H4 (cell line): ENCODE measurements around the gene CASZ1. TPM values are rescaled to one million over a fixed set of nuclear protein-coding genes. Genes with fewer than 3 reads are reported as not detected.
A peak's percentile ranks its signal among the peaks of the same experiment; 100 is the strongest.

Experiments
- DNase-seq: peaks from one replicate; pipeline ENCODE4 v3.0.0-alpha.2; 2015; ENCODE audit warnings: low spot score
- total RNA-seq: library from RNA; depleted of rRNA; stranded (reverse); fragments of >200 nt; shearing (Covaris generic); gene quantifications from 2 replicates; pipeline ENCODE4 v1.2.3, GENCODE V29; 2014

The CASZ1 gene
- total RNA-seq, 1 experiment from 2014 or later = 0.17 TPM

- no peak for DNase-seq
Observed at GRCh38 chr1:10774615-10775310, 21.7 kb downstream of the CASZ1 start.

GRCh38 chr1:10773851-10774614, 22.4 kb downstream of the CASZ1 start:
- no peak for DNase-seq

DNA sequence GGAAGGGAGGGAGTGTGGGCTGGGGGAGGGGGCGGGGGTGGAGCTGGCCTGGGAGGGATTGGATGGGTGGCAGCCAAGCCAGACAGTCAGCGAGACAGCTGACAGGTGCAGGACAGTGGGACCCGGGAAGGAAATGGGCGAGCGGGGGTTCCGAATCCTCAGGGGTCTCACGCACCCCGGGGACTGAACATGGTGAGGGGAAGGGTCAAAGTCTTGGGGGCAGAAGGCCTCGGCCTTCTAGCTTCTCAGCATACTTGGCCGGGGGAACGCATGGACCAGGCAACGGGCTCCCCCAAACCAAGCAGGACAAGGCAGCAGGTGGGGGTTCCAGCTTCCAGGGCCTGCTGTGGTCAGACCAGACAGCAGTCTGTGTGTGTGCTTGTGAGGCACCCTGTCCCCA, 23.1 kb downstream of the CASZ1 start:
- no peak for DNase-seq

DNA sequence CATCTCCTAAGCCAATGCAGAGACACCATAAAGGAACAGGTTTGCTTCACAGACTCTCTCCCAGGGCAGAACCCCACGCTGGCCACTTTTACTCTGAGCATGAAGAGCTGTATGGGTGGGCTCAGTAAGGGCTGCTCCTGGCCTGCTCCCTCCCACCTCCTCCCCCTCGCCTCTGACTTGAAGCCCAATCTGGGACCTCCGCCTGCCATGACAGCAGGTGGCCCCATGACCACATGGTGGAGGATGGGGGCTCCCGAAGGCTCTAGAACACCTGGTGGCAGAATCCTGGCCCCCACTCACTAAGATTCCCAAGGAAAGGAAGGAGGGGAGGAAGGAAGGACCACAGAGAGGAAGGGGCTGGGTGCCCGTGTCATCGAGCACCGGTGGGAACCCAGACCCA, 23.7 kb downstream of the CASZ1 start:
- no peak for DNase-seq

GRCh38 chr1:10771789-10772188, 24.7 kb downstream of the CASZ1 start:
- DNase-seq = no peak

DNA sequence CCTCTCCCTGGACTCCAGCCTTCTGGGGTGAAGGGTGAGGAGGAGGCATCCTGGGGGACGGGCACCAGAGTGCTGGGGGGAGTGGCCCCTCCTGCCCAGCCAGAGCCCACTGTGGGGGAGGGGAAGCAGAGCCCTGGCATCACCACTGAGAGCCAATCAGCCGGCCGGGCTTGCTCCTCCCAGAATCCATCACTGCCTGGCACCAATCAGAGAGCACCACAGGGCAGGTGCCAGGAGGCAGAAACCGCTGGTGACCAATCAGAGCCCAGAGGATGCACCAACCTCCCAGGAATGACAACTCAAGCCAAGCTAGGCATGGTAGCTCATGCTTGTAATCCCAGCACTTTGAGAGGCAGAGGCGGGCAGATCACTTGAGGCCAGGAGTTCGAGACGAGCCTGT, 27.9 kb downstream of the CASZ1 start:
- DNase-seq = no peak

DNA sequence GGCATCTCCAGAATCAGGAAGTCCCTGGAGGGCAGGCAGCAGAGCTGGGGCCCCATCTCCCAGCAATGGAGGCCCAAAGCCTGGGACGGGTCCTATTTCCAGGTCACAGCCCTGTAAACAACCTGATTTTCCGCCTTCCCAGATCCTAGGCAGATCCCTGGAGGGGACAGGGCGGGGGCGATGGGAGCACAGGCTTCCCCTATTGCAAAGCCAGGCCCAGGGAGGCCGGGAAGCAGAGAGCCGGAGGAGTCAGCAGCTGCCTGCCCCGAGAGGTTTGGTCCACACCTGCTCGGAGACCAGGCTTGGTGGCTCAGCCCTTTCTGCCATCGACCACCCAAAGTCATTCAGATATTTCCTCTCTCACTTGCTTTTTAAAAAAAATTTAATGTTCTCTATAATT, 29.2 kb downstream of the CASZ1 start:
- no peak for DNase-seq

DNA sequence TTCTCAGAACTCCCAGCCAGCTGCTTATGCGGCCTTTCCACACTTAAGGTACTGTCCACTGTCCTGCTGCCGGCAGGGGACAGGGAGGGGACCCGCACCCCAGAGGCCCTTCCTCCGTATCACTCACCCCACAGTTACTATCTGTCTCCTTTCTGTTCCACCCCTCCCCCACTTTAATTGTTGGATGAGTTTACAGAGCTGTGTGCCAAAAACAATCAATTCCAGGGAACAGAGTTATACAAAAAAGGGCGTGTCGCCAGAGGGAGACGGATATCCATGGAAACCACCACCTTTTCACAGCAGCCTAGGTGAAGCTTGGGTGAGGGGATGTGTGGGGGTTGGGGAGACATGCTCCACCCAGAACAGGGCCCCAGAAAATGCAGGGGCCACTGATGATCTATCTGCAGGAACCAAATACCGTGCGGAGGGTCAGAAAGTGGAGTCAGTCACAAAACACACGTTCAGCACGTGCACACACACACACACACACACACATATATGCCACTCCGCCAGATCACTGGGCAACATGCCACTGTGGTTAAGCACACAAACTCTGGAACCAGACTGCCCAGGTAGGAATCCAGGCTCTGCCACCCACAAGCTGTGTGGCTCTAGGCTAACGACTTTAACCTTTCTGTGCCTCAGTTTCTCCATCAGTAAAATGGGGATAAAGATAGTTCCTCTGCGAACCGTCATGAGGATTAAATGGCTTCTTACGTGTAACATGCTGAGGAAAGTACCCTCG, 30.5 kb downstream of the CASZ1 start:
- peak; percentile 50 for DNase-seq

GRCh38 chr1:10765304-10765703, 31.1 kb downstream of the CASZ1 start:
- DNase-seq = no peak

DNA sequence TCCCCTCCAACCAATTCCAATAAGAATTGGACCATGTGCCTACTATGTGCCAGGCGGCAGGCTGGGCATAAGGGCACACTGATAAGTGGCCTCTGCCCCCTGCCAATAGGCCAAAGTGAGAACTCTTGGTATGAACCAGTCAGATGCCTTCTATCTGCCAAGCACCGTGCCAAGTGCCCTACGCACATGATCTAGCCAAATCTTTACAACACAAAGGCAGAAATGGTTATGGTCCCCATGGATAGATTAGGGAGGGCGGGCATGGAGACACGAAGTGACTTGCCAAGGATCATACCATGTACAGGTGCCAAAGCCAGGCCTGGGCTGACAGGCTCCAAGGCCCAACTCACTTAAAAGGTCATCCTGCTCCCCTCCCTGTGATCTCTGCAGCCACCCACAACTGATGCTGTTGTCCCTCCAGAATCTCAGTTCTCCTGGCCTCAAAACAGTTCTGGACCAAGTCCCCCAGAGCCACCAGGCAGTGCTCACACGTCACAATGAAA, 32.1 kb downstream of the CASZ1 start:
- no peak for DNase-seq

DNA sequence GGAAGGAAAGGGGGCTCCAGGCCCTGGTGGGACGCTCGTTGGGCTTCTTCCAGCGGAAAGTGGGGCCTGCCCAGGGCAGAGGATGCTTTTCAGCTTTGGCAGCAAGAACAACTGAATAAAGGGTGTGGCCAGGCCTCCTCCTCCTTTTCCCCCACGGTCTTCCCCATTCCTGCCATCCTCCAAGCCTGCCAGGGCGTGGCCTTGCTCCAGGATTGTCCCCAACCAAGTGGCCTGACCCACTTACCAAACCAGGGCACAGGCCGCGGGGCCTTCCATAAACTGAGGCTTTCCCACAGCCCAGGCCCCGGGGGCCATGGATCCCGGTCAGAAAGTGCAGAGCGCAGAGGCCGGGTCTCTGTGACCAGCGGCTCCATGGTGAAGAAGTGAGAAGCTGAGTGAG, 33.6 kb downstream of the CASZ1 start:
- DNase-seq = no peak

DNA sequence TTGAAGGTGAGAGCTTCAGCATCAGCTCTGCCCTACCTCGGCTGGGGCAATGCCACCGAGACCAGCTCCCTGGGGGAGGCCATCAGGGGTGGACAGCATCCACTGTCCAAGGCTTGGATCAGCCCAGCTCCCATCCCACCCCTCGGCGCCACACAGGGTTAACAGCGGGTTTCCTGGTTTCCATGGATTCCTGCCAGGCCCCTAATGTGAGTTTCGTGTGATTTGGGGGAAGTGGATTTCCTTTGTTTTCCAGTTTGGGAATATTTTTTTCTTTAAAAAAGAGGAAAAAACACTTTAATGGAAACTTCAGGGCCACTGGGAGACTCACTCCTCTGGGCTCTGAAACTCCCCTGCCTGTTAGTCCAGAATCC, 34.3 kb downstream of the CASZ1 start:
- DNase-seq = no peak

- no peak for DNase-seq
Observed at GRCh38 chr1:10761503-10762152, 34.8 kb downstream of the CASZ1 start.

- DNase-seq = no peak
Observed at GRCh38 chr1:10760566-10761502, 35.6 kb downstream of the CASZ1 start.

GRCh38 chr1:10759413-10760200, 36.8 kb downstream of the CASZ1 start:
- no peak for DNase-seq

- DNase-seq = no peak
Observed at GRCh38 chr1:10756842-10757241, 39.6 kb downstream of the CASZ1 start.

DNA sequence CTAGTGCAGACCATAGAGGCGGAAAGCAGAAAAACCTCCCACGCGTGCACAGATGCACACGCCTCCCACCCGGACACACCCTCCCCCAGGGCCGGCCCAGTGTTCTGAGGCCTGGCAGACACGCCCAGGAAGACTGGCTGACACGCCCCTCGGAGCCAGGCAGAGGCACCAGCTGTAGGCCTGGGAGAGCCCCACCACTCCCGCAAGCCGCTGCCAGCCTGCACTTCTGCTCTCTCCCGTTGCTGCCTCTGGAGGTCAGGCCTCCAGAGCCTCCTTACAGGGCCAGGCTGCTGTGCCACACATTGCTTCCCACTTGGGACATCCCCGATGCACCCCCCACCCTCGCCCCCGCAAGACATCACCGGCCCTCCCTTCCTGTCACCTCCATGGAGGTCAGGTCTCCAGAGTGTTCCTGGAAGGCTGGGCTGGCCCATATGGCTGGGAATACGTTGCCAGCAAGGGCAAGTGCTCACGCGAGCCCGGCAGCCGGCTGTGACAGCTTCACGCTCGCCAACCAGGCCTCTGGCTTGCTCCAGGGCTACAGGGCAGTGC, 40.4 kb downstream of the CASZ1 start:
- DNase-seq = peak; percentile 50

DNA sequence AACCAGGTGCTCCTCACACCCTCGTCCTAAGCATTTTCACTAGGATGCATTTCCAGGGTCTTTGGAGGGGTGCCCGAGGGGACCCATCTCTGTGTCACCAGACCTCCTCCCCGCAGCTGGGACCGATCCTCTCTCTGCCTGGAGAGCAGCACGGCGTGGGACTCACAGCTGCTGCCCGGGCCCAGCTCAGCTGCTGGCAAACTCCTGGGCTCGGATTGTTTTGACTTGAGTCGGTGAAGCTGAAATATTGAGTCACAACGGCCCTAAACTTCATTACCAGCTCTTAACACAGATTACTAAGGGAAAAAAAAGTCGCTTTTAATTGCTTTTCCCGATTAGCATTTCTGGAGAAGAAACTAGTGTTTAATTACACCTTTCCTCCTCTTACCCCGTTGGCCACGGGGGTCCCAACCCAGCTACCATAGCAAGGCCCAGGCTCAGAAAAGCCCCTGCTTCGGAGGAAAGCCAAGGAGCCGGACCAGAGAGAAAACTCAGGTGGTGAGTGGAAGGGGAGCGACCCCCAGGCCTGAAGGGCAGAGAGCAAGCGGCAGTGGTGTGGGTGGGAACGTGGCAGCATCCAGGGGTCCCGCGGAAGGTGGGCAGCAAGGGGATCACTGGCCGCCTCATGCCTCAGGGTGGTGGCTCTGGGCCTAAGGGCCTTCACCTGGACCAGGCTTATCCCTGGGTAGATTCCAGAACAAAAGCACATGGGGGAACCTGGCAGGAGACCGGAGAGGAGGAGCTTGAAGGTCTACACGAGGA, 41.7 kb downstream of the CASZ1 start:
- no peak for DNase-seq

DNA sequence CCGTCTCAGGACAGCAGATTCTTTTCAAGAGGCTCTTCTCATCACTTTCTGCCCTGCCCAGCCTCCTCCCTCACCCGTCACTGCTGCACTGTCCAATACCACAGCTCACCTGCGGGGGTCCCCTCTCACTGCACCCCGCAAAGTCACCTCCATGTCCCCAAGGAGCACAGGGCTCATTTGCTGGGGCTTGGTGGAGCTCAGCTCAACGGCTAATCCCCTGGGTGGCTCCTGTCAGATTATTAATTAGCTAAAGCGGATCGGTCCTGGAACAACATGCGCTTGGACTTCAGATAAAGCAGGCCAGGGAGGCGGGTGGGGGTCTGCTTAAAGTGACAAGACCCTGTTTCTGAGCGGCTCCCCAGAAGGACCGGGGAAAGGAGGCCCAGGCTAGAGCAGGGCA, 43.1 kb downstream of the CASZ1 start:
- no peak for DNase-seq
